H9 (cell line): Measurements from ENCODE around the gene XPC. TPM values are rescaled to one million over a fixed set of nuclear protein-coding genes. Genes with fewer than 3 reads are reported as not detected.

Source experiments
- DNase-seq: peaks from one replicate; pipeline ENCODE4 v3.0.0-alpha.2; 2017
- H2AFZ ChIP-seq: one replicate; pipeline ENCODE4 v1.6.1; 2013; ENCODE audit warnings: mild to moderate bottlenecking, low read length, control low read depth, moderate library complexity
- H2AK5ac ChIP-seq: 2 replicates; pipeline ENCODE4 v1.6.1; 2013; ENCODE audit warnings: low read length, control low read depth, mixed read lengths; ENCODE audit not compliant: insufficient read length
- H2BK120ac ChIP-seq: one replicate; pipeline ENCODE4 v1.6.1; 2013; ENCODE audit warnings: low read depth, mild to moderate bottlenecking, low read length, control low read depth, inconsistent platforms; ENCODE audit not compliant: poor library complexity, severe bottlenecking
- H2BK12ac ChIP-seq: 2 replicates; pipeline ENCODE4 v1.6.1; 2013; ENCODE audit warnings: low read length, control low read depth, mixed read lengths, low read depth; ENCODE audit not compliant: insufficient read length
- H2BK15ac ChIP-seq: 2 replicates; pipeline ENCODE4 v1.6.1; 2013; ENCODE audit warnings: low read depth, low read length, control low read depth
- H2BK20ac ChIP-seq: one replicate; pipeline ENCODE4 v1.6.1; 2013; ENCODE audit warnings: low read depth, mild to moderate bottlenecking, low read length, control low read depth, inconsistent platforms; ENCODE audit not compliant: poor library complexity, severe bottlenecking
- H2BK5ac ChIP-seq: 2 replicates; pipeline ENCODE4 v1.6.1; 2013; ENCODE audit warnings: low read length, control low read depth, mixed read lengths; ENCODE audit not compliant: insufficient read length
- H3K14ac ChIP-seq: 2 replicates; pipeline ENCODE4 v1.6.1; 2013; ENCODE audit warnings: low read length, control low read depth; ENCODE audit not compliant: insufficient read depth
- H3K18ac ChIP-seq: 2 replicates; pipeline ENCODE4 v1.6.1; 2013; ENCODE audit warnings: low read depth, mild to moderate bottlenecking, mixed read lengths, low read length, control low read depth; ENCODE audit not compliant: insufficient read length
- H3K23ac ChIP-seq: 2 replicates; pipeline ENCODE4 v1.6.1; 2013; ENCODE audit warnings: low read length, control low read depth, mixed read lengths, low read depth; ENCODE audit not compliant: insufficient read length
- H3K23me2 ChIP-seq: 2 replicates; pipeline ENCODE4 v1.6.1; 2013; ENCODE audit warnings: low read depth, mild to moderate bottlenecking, mixed read lengths, low read length, control low read depth; ENCODE audit not compliant: insufficient read length, poor library complexity, severe bottlenecking
- H3K27ac ChIP-seq: 2 replicates; pipeline ENCODE4 v1.5.1; 2013; ENCODE audit warnings: low read length, control low read depth, mixed read lengths, low read depth; ENCODE audit not compliant: insufficient read length
- H3K27me3 ChIP-seq: 2 replicates; pipeline ENCODE4 v1.6.1; 2013; ENCODE audit warnings: low read length, control low read depth, inconsistent platforms; ENCODE audit not compliant: insufficient read depth
- H3K4ac ChIP-seq: 2 replicates; pipeline ENCODE4 v1.6.1; 2013; ENCODE audit warnings: low read depth, mild to moderate bottlenecking, control low read depth, inconsistent platforms, low read length, moderate library complexity
- H3K4me1 ChIP-seq: 2 replicates; pipeline ENCODE4 v1.6.1; 2013; ENCODE audit warnings: low read length, control low read depth, inconsistent platforms; ENCODE audit not compliant: insufficient read depth
- H3K4me2 ChIP-seq: 2 replicates; pipeline ENCODE4 v1.6.1; 2013; ENCODE audit warnings: low read length, control low read depth, mixed read lengths; ENCODE audit not compliant: insufficient read length, insufficient read depth
- H3K56ac ChIP-seq: 2 replicates; pipeline ENCODE4 v1.6.1; 2013; ENCODE audit warnings: low read depth, mild to moderate bottlenecking, mixed read lengths, low read length, control low read depth; ENCODE audit not compliant: insufficient read length
- H3K79me1 ChIP-seq: 2 replicates; pipeline ENCODE4 v1.6.1; 2013; ENCODE audit warnings: low read depth, mild to moderate bottlenecking, moderate library complexity, low read length, control low read depth, inconsistent platforms; ENCODE audit not compliant: insufficient read depth, poor library complexity, severe bottlenecking
- H3K79me2 ChIP-seq: 2 replicates; pipeline ENCODE4 v1.6.1; 2013; ENCODE audit warnings: low read length, control low read depth, inconsistent platforms; ENCODE audit not compliant: insufficient read depth
- H3K9ac ChIP-seq: 2 replicates; pipeline ENCODE4 v1.6.1; 2013; ENCODE audit warnings: low read length, control low read depth, mixed read lengths; ENCODE audit not compliant: insufficient read length; ENCODE audit errors: extremely low read depth
- H3K9me3 ChIP-seq: one replicate; pipeline ENCODE4 v1.6.1; 2013; ENCODE audit warnings: low read depth, low read length, inconsistent platforms; ENCODE audit not compliant: control insufficient read depth
- H3T11ph ChIP-seq: one replicate; pipeline ENCODE4 v1.6.1; 2013; ENCODE audit warnings: mild to moderate bottlenecking, low read length, control low read depth, inconsistent platforms
- H4K20me1 ChIP-seq: one replicate; pipeline ENCODE4 v1.6.1; 2013; ENCODE audit not compliant: control insufficient read depth, insufficient read length, insufficient read depth
- H4K5ac ChIP-seq: 2 replicates; pipeline ENCODE4 v1.6.1; 2013; ENCODE audit warnings: low read depth, mild to moderate bottlenecking, mixed read lengths, low read length, control low read depth; ENCODE audit not compliant: insufficient read length
- H4K8ac ChIP-seq: replicated peaks from 2 replicates; pipeline ENCODE4 v1.6.1; 2013; ENCODE audit warnings: low read length, control low read depth, mixed read lengths, low read depth; ENCODE audit not compliant: insufficient read length
- H4K91ac ChIP-seq: 2 replicates; pipeline ENCODE4 v1.6.1; 2013; ENCODE audit warnings: low read depth, mild to moderate bottlenecking, moderate library complexity, mixed read lengths, low read length, control low read depth; ENCODE audit not compliant: insufficient read length
- H3K27ac Mint-ChIP-seq, 3 experiments: 2 replicates in 2 of 3; 3 replicates in 1 of 3; pipeline ENCODE4 v1.8.0; 2020 to 2021; ENCODE audit warnings: mixed read lengths in 3 of 3, mild to moderate bottlenecking in 1 of 3, moderate library complexity in 1 of 3
- H3K27me3 Mint-ChIP-seq: 2 replicates; pipeline ENCODE4 v1.8.0; 2021; ENCODE audit warnings: low read depth, mild to moderate bottlenecking, moderate library complexity, mixed read lengths
- H3K36me3 Mint-ChIP-seq, 3 experiments: 2 replicates in 2 of 3; 3 replicates in 1 of 3; pipeline ENCODE4 v1.8.0; 2020 to 2021; ENCODE audit warnings: low read depth in 3 of 3, mixed read lengths in 3 of 3; ENCODE audit not compliant: insufficient read depth in 1 of 3
- H3K4me1 Mint-ChIP-seq, 2 experiments: 2 replicates each; pipeline ENCODE4 v1.8.0; 2020; ENCODE audit warnings: mixed read lengths in 2 of 2
- H3K4me3 Mint-ChIP-seq, 2 experiments: 2 replicates in 1 of 2; 3 replicates in 1 of 2; pipeline ENCODE4 v1.8.0; 2020 to 2021; ENCODE audit warnings: mild to moderate bottlenecking in 2 of 2, mixed read lengths in 2 of 2, moderate library complexity in 1 of 2
- H3K9me3 Mint-ChIP-seq, 2 experiments: 2 replicates in 1 of 2; 3 replicates in 1 of 2; pipeline ENCODE4 v1.8.0; 2020; ENCODE audit warnings: mild to moderate bottlenecking in 2 of 2, mixed read lengths in 2 of 2, moderate library complexity in 1 of 2
- WGBS: extraction: QIAGEN DNeasy Blood & Tissue Kit; methylation state at CpG from one replicate; pipeline ENCODE4 v1.1.7; 2013; ENCODE audit warnings: missing lambda C conversion rate, low lambda C conversion rate, mixed read lengths; ENCODE audit not compliant: insufficient read length; ENCODE audit errors: extremely low coverage; 5-methylcytosine and 5-hydroxymethylcytosine counted together
- total RNA-seq: library from RNA; stranded (reverse); gene quantifications from 2 replicates; pipeline ENCODE4 v1.2.1, GENCODE V29; 2021
- TF ChIP-seq, protein P1 (sequence below): fragments of 200-600 bp; sonication (generic); conservative IDR thresholded peaks from 3 replicates; pipeline ENCODE4 v1.8.0; 2021; ENCODE audit warnings: antibody characterized with exemption, mild to moderate bottlenecking

XPC gene
- total RNA-seq, 1 experiment from 2014 or later, result 30.3 TPM

DNA sequence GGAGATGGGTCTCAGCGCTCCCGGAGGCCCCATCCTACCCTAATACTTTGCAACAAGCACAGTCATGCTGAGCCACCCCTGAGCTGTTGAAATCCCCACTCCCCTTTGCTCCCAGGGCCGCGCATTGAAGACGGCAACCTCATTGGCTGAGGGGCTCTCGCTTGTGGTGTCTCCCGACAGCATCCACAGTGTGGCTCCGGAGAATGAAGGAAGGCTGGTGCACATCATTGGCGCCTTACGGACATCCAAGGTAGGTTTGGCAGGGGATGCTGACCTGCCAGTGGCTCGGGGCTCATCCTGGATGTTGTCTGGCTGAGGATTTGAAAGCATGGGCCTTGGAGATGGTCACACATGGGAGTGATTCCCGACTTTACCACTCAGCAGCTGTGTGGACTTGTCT is 47.7 kb downstream of the XPC start:
- H3K27ac ChIP-seq, result no peak overlapping the region
- no peaks in the 10 kb centered on the region for H3K9me3 ChIP-seq
- no peaks in the 10 kb centered on the region for H3K27me3 Mint-ChIP-seq
- H3T11ph ChIP-seq, result no peak overlapping the region
- no peak overlapping the region for H4K8ac ChIP-seq
- no peak overlapping the region for H3K27ac Mint-ChIP-seq
- no peak overlapping the region for H2BK5ac ChIP-seq
- no peak overlapping the region for H3K14ac ChIP-seq
- WGBS, result no CpG with 5 or more reads among the region's 12 CpGs
- no peaks in the 10 kb centered on the region for H3K9me3 Mint-ChIP-seq
- no peak overlapping the region for H2AFZ ChIP-seq
- DNase-seq, result no peak
- no peak overlapping the region for H4K91ac ChIP-seq
- no peak overlapping the region for H2BK120ac ChIP-seq
- no peak overlapping the region for H3K4me3 Mint-ChIP-seq
- H3K79me2 ChIP-seq, result peaks cover 3% of the 10 kb centered on the region; the same call in 1 of the 2 replicates
- H3K23ac ChIP-seq, result no peak overlapping the region
- no peaks in the 10 kb centered on the region for H3K4me1 ChIP-seq
- no peaks in the 10 kb centered on the region for H3K27me3 ChIP-seq
- no peaks in the 10 kb centered on the region for H3K23me2 ChIP-seq
- no peak overlapping the region for H3K56ac ChIP-seq
- H2AK5ac ChIP-seq, result no peak overlapping the region
- H3K4me1 Mint-ChIP-seq, result peaks cover 6 to 8% of the 10 kb centered on the region in 2 experiments
- H3K4ac ChIP-seq, result no peak overlapping the region
- TF ChIP-seq, protein P1, sequence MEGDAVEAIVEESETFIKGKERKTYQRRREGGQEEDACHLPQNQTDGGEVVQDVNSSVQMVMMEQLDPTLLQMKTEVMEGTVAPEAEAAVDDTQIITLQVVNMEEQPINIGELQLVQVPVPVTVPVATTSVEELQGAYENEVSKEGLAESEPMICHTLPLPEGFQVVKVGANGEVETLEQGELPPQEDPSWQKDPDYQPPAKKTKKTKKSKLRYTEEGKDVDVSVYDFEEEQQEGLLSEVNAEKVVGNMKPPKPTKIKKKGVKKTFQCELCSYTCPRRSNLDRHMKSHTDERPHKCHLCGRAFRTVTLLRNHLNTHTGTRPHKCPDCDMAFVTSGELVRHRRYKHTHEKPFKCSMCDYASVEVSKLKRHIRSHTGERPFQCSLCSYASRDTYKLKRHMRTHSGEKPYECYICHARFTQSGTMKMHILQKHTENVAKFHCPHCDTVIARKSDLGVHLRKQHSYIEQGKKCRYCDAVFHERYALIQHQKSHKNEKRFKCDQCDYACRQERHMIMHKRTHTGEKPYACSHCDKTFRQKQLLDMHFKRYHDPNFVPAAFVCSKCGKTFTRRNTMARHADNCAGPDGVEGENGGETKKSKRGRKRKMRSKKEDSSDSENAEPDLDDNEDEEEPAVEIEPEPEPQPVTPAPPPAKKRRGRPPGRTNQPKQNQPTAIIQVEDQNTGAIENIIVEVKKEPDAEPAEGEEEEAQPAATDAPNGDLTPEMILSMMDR, result no peak
- H3K4me2 ChIP-seq, result no peak overlapping the region
- no peak overlapping the region for H4K5ac ChIP-seq
- no peak overlapping the region for H2BK20ac ChIP-seq
- H3K79me1 ChIP-seq, result peaks cover 9% of the 10 kb centered on the region
- H2BK15ac ChIP-seq, result no peak overlapping the region
- H3K9ac ChIP-seq, result no peak overlapping the region
- H3K36me3 Mint-ChIP-seq, result peaks cover 29 to 80% (median 73%) of the 10 kb centered on the region in 3 experiments; a peak in 6 of 7 replicates
- H3K18ac ChIP-seq, result no peak overlapping the region
- H2BK12ac ChIP-seq, result no peak overlapping the region
- no peaks in the 10 kb centered on the region for H4K20me1 ChIP-seq
